Omental fat pad (tissue), 4 donors: ENCODE results near the gene CDIPT. TPM values are rescaled to one million over a fixed set of nuclear protein-coding genes. Genes with fewer than 3 reads are reported as not detected.

Experiments
- ATAC-seq: fragments of 150-250 bp; one replicate; pipeline ENCODE4 v1.9.1; 2016; ENCODE audit warnings: mild to moderate bottlenecking, moderate library complexity; ENCODE audit not compliant: low FRiP score
- DNase-seq: peaks from one replicate; pipeline ENCODE4 v3.0.0-alpha.2; 2019; ENCODE audit warnings: low spot score
- small RNA-seq: library from RNA; depleted of rRNA; stranded (forward); fragments of <200 nt; gene quantifications from one replicate; pipeline ENCODE3, GENCODE V24; 2016
- total RNA-seq, 4 donors: library from RNA; depleted of rRNA; stranded (reverse); fragments of >200 nt; gene quantifications; one replicate each; pipeline ENCODE4 v1.1.0, GENCODE V29; 2016
- TF ChIP-seq, protein P1 (sequence below), 3 donors: fragments of 450-650 bp; IDR thresholded peaks; one replicate each; pipeline ENCODE4 v1.5.1; 2016 to 2017; ENCODE audit warnings: antibody characterized with exemption in 3 of 3, mild to moderate bottlenecking in 3 of 3, moderate library complexity in 2 of 3

CDIPT gene
- total RNA-seq, 4 donors from 2014 or later: 101 to 156 (median 104) TPM

DNA sequence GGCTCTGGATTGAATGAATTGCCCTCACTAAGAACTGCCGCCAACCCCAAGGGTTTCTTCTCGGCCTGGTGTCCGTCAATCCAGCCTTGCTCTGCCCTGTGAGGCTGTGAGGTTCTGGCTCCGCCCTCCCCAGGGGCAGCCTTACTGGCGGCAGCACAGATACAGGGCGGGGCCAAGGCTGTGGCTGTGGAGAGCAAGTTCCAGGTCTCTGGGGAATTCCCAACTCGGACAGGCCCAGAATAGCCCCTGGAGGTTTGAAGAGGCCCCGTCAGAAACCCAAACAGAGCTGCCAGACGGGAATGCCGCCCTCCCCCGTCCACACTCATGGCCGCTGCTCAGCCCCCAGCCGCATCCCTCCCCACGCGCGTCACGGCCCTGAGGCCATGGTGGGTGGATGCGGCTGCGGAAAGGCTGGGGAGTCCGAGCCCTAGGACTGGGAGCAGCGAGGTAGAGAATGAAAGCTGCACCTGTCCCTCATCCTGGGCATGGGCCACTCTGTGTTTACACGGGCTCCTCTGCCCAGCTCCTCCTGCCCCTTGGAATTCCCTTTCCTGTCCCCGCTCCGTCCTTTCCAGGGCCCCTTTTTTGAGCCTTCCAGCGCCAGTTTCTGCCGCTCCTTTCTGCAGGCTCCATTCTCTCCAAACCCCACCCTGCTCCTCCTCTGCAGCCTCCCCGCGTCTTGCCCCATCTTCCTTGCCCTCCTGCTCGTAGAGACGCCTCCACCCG, 51.7 kb downstream of the CDIPT start:
- TF ChIP-seq, protein P1, sequence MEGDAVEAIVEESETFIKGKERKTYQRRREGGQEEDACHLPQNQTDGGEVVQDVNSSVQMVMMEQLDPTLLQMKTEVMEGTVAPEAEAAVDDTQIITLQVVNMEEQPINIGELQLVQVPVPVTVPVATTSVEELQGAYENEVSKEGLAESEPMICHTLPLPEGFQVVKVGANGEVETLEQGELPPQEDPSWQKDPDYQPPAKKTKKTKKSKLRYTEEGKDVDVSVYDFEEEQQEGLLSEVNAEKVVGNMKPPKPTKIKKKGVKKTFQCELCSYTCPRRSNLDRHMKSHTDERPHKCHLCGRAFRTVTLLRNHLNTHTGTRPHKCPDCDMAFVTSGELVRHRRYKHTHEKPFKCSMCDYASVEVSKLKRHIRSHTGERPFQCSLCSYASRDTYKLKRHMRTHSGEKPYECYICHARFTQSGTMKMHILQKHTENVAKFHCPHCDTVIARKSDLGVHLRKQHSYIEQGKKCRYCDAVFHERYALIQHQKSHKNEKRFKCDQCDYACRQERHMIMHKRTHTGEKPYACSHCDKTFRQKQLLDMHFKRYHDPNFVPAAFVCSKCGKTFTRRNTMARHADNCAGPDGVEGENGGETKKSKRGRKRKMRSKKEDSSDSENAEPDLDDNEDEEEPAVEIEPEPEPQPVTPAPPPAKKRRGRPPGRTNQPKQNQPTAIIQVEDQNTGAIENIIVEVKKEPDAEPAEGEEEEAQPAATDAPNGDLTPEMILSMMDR (IDR thresholded peaks at IDR 0.05): no peak
- peak; percentile 69 for ATAC-seq

GRCh38 chr16:29810699-29811169, 52.3 kb downstream of the CDIPT start:
- DNase-seq (no peak), ATAC-seq (no peak)

More for the DNA sequence above, 51.7 kb downstream of the CDIPT start:
- peak; percentile 81 for DNase-seq

DNA sequence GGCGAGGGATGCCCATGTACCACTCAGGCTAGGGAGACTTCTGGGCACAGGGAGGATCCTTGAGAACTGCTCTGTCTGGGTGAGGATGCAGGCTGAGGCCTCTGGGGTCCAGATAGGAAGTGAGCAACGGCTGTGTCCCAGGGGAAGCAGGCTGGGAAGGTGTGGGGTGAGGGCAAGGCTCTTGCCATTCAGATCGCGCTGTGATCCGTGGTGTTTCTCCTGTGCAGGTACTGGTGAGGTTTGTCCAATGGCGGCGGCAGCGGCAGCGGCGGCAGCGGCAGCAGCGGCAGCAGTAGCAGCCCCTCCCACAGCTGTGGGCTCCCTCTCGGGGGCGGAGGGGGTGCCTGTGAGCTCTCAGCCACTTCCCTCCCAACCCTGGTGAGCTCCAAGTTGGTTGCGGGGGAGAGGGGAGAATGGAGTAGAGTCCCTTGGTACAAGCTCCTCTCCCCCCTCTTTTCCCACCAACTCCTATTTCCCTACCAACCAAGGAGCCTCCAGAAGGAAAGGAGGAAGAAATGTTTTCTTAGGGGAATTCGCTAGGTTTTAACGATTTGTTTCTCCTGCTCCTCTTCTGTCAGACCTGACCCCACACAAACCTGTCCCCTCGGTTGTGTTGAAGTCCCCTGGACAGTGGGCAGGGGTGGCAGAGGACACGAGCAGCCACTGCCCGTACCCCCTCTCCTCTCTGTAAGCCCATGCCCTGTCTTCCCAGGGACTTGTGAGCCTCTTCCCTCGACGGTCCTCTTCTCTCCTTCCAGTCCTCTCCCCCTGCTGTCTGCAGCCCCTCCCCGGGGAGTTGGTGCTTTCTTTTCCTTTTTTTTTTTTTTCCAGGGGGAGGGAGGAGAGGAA, 53.0 kb downstream of the CDIPT start:
- no peak for DNase-seq
- no peak for ATAC-seq
- TF ChIP-seq, protein P1 (IDR thresholded peaks at IDR 0.05): no peak

More at GRCh38 chr16:29810699-29811169, 52.3 kb downstream of the CDIPT start:
- TF ChIP-seq, protein P1 (IDR thresholded peaks at IDR 0.05): no peak

DNA sequence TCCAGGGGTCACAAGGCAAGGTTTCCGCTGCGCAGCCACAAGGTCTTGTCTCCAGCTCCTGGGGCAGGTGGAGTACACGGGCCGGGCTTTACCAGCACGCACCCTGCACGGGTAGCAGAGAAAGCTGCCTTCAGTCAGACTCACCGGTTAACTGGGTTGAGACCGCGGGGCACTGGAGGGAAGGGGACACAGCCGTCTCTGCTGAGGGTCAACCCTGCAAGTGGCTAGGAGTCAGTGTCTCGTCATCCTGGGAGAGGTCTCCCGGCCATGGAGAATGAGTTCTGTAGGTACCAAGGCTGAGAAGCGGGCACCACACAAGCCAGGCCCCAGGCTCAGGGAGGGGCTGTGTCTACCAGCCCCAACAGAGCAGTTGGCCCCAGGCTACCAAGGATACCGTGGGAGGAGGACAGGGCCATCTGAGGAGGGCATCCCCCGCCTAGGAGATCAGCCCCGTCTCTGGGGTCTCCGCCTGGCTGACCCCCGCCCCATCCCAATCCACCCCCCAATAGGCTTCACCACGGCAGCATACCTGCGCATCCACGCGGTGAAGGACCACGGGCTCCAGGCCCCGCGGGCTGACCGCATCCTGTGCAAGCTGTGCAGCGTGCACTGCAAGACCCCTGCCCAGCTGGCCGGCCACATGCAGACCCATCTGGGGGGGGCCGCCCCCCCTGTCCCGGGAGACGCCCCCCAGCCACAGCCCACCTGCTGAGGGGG, 53.8 kb downstream of the CDIPT start:
- TF ChIP-seq, protein P1 (IDR thresholded peaks at IDR 0.05): no peak
- ATAC-seq: no peak
- DNase-seq: no peak

Small RNA genes within 50 kb of the gene (small RNA-seq; reads per million reads assigned to genes)
- gene AC009133.6: not detected
- gene AC120114.4: not detected

Other genes starting within 250 kb of the CDIPT start
- gene SPN, start 200.0 kb downstream of the CDIPT start, total RNA-seq: 1 to 10 TPM in 3 of 4 donors, under 1 TPM in 1; 0.46 to 4.4 (median 1.1) TPM
- 10 to 100 TPM in 2 of 4 donors, 1 to 10 TPM in 2; 6.1 to 27.1 (median 8.5) TPM for gene QPRT, start 184.0 kb downstream of the CDIPT start, total RNA-seq
- 10 to 100 TPM in 1 of 4 donors, 1 to 10 TPM in 3; 1.6 to 14.2 (median 4.8) TPM for gene C16orf54, start 117.2 kb downstream of the CDIPT start, total RNA-seq
- gene ZG16, start 85.0 kb downstream of the CDIPT start, total RNA-seq: not detected
- 10 to 100 TPM in 3 of 4 donors, 1 to 10 TPM in 1; 9.2 to 25.2 (median 13.1) TPM for gene KIF22, start 72.5 kb downstream of the CDIPT start, total RNA-seq
- 10 to 100 TPM; 38.0 to 76.9 (median 57.7) TPM for gene MAZ, start 56.7 kb downstream of the CDIPT start, total RNA-seq
- 1 to 10 TPM in 2 of 4 donors, under 1 TPM in 2; 0.28 to 9.8 (median 1.0) TPM for gene PRRT2, start 51.0 kb downstream of the CDIPT start, total RNA-seq
- gene PAGR1, start 47.1 kb downstream of the CDIPT start, total RNA-seq: 10 to 100 TPM; 15.6 to 32.9 (median 20.6) TPM
- gene MVP, start 42.8 kb downstream of the CDIPT start, total RNA-seq: 100 to 1,000 TPM; 101 to 151 (median 129) TPM
- 10 to 100 TPM in 1 of 4 donors, 1 to 10 TPM in 2, under 1 TPM in 1; 0.63 to 11.5 (median 4.2) TPM for gene SEZ6L2, start 36.3 kb upstream of the CDIPT start, total RNA-seq
- 10 to 100 TPM in 2 of 4 donors, 1 to 10 TPM in 1, not detected in 1; 4.0 to 14.0 (median 10.6) TPM for gene ASPHD1, start 37.3 kb upstream of the CDIPT start, total RNA-seq
- gene KCTD13, start 63.0 kb upstream of the CDIPT start, total RNA-seq: 10 to 100 TPM in 3 of 4 donors, 1 to 10 TPM in 1; 7.1 to 44.5 (median 20.0) TPM
- 100 to 1,000 TPM in 3 of 4 donors, 10 to 100 TPM in 1; 78.4 to 135 (median 110) TPM for gene TMEM219, start 98.9 kb upstream of the CDIPT start, total RNA-seq
- 10 to 100 TPM; 25.1 to 90.0 (median 43.2) TPM for gene TAOK2, start 110.6 kb upstream of the CDIPT start, total RNA-seq
- gene HIRIP3, start 132.4 kb upstream of the CDIPT start, total RNA-seq: 10 to 100 TPM in 1 of 4 donors, 1 to 10 TPM in 3; 5.6 to 22.2 (median 9.8) TPM
- gene INO80E, start 133.0 kb upstream of the CDIPT start, total RNA-seq: 100 to 1,000 TPM in 1 of 4 donors, 10 to 100 TPM in 3; 22.8 to 113 (median 31.1) TPM
- 1 to 10 TPM in 2 of 4 donors, under 1 TPM in 1, not detected in 1; 0.95 to 2.3 (median 1.2) TPM for gene DOC2A, start 147.8 kb upstream of the CDIPT start, total RNA-seq
- not detected for gene C16orf92, start 160.0 kb upstream of the CDIPT start, total RNA-seq
- gene TLCD3B, start 168.0 kb upstream of the CDIPT start, total RNA-seq: not detected
- 100 to 1,000 TPM; 468 to 864 (median 772) TPM for gene ALDOA, start 202.5 kb upstream of the CDIPT start, total RNA-seq
- gene PPP4C, start 212.8 kb upstream of the CDIPT start, total RNA-seq: 10 to 100 TPM; 49.8 to 59.1 (median 56.3) TPM
- under 1 TPM in 2 of 4 donors, not detected in 2; 0.36 to 0.56 TPM for gene TBX6, start 228.7 kb upstream of the CDIPT start, total RNA-seq
- gene YPEL3, start 233.0 kb upstream of the CDIPT start, total RNA-seq: 10 to 100 TPM; 33.0 to 93.7 (median 74.9) TPM